Calu3 (cell line): ENCODE results near the gene AAK1. TPM values are rescaled to one million over a fixed set of nuclear protein-coding genes. Genes with fewer than 3 reads are reported as not detected.

Source experiments
- BruUV-seq: library from RNA; stranded (reverse); fragments of 400-500 nt; replicated peaks from 2 replicates; lab custom pipeline; 2021; lab: Mats Ljungman, UMichigan
- CTCF ChIA-PET: fragments of 300-600 bp; sonication (Branson Sonifier 250); formaldehyde crosslinking; loops from one replicate; lab custom pipeline; 2022; ENCODE audit warnings: antibody characterized with exemption; lab: Charles Lee
- DNase-seq: peaks from one replicate; pipeline ENCODE4 v3.0.0; 2022
- H3K27ac Mint-ChIP-seq: one replicate; pipeline ENCODE4 v1.8.0; 2022; ENCODE audit warnings: mixed read lengths; ENCODE audit not compliant: unreplicated experiment
- H3K27me3 Mint-ChIP-seq: one replicate; pipeline ENCODE4 v1.8.0; 2022; ENCODE audit warnings: mixed read lengths; ENCODE audit not compliant: unreplicated experiment
- H3K36me3 Mint-ChIP-seq: one replicate; pipeline ENCODE4 v1.8.0; 2022; ENCODE audit warnings: mild to moderate bottlenecking, moderate library complexity, mixed read lengths; ENCODE audit not compliant: insufficient read depth, unreplicated experiment
- H3K4me1 Mint-ChIP-seq: one replicate; pipeline ENCODE4 v1.8.0; 2022; ENCODE audit warnings: mild to moderate bottlenecking, low read depth, mixed read lengths; ENCODE audit not compliant: unreplicated experiment
- H3K4me3 Mint-ChIP-seq: one replicate; pipeline ENCODE4 v1.8.0; 2022; ENCODE audit warnings: mild to moderate bottlenecking, low read depth, moderate library complexity, mixed read lengths; ENCODE audit not compliant: unreplicated experiment
- H3K9me3 Mint-ChIP-seq: one replicate; pipeline ENCODE4 v1.8.0; 2022; ENCODE audit warnings: low read depth, mixed read lengths; ENCODE audit not compliant: unreplicated experiment
- CTCF ChIP-seq: fragments of 200-600 bp; IDR thresholded peaks from one replicate; pipeline ENCODE4 v1.8.0; 2022; ENCODE audit warnings: antibody characterized with exemption; ENCODE audit not compliant: unreplicated experiment
- intact Hi-C: fragments of 100-400 bp; cut with micrococcal nuclease; formaldehyde crosslinking; loops from one replicate; pipeline ENCODE4 v1.10.0; 2022; ENCODE audit not compliant: unreplicated experiment
- total RNA-seq: library from RNA; stranded (reverse); gene quantifications from 2 replicates; pipeline ENCODE4 v1.2.3, GENCODE V29; 2022

Gene AAK1
- total RNA-seq, 1 experiment from 2014 or later = 46.7 TPM

- CTCF ChIA-PET = interaction anchor here (1.4 kb wide), 1 partner anchor 15 kb away, joined by 3 read pairs; no protein-coding TSS in a partner anchor
- Mint-ChIP-seq H3K27ac (no peak overlapping the region), H3K27me3 (no peaks in the 10 kb centered on the region), H3K9me3 (no peaks in the 10 kb centered on the region), H3K4me3 (no peak overlapping the region), H3K36me3 (no peaks in the 10 kb centered on the region), H3K4me1 (no peaks in the 10 kb centered on the region)
- TF ChIP-seq CTCF = no peak
- BruUV-seq = no TSS peak
- DNase-seq = no peak
- intact Hi-C loops = no loop called here
Observed at GRCh38 chr2:69493268-69493667, 150.3 kb downstream of the AAK1 start.

- BruUV-seq = no TSS peak
- H3K4me1 Mint-ChIP-seq = no peaks in the 10 kb centered on the region
- no peak for DNase-seq
- TF ChIP-seq CTCF = no peak
- no peak overlapping the region for H3K27ac Mint-ChIP-seq
- H3K27me3 Mint-ChIP-seq = no peaks in the 10 kb centered on the region
- intact Hi-C loops = no loop called here
- no peaks in the 10 kb centered on the region for H3K9me3 Mint-ChIP-seq
- no peaks in the 10 kb centered on the region for H3K36me3 Mint-ChIP-seq
- CTCF ChIA-PET = no interaction called here
- no peak overlapping the region for H3K4me3 Mint-ChIP-seq
Observed at GRCh38 chr2:69491864-69492263, 151.7 kb downstream of the AAK1 start.

GRCh38 chr2:69490486-69490885, 153.1 kb downstream of the AAK1 start:
- peaks cover 1% of the 10 kb centered on the region for H3K36me3 Mint-ChIP-seq
- no peak overlapping the region for H3K4me3 Mint-ChIP-seq
- no peak for DNase-seq
- intact Hi-C loops = no loop called here
- H3K4me1 Mint-ChIP-seq = peaks cover 2% of the 10 kb centered on the region
- H3K27ac Mint-ChIP-seq = no peak overlapping the region
- CTCF ChIA-PET = no interaction called here
- no peaks in the 10 kb centered on the region for H3K27me3 Mint-ChIP-seq
- no TSS peak for BruUV-seq
- no peak for TF ChIP-seq CTCF
- no peaks in the 10 kb centered on the region for H3K9me3 Mint-ChIP-seq

GRCh38 chr2:69489793-69490192, 153.7 kb downstream of the AAK1 start:
- no peak overlapping the region for H3K4me3 Mint-ChIP-seq

More at GRCh38 chr2:69489793-69490192, 153.7 kb downstream of the AAK1 start:
- no peak for DNase-seq
- CTCF ChIA-PET = no interaction called here
- Mint-ChIP-seq H3K27ac (no peak overlapping the region), H3K9me3 (no peaks in the 10 kb centered on the region), H3K27me3 (no peaks in the 10 kb centered on the region), H3K36me3 (peaks cover 5% of the 10 kb centered on the region), H3K4me1 (peaks cover 8% of the 10 kb centered on the region)
- no peak for TF ChIP-seq CTCF
- no TSS peak for BruUV-seq
- intact Hi-C loops = no loop called here
